G401 (cell line): ENCODE data around the gene CELSR1. TPM values are rescaled to one million over a fixed set of nuclear protein-coding genes. Genes with fewer than 3 reads are reported as not detected.

Experiments used
- DNase-seq: peaks from one replicate; pipeline ENCODE4 v3.0.0-alpha.2; 2015; ENCODE audit warnings: low spot score
- in situ Hi-C: cut with HindIII; loops from 2 replicates; pipeline ENCODE4 v1.10.0; 2016; ENCODE audit warnings: low sequenced_read_pairs, mixed read lengths
- total RNA-seq: library from RNA; depleted of rRNA; stranded (reverse); fragments of >200 nt; shearing (Covaris generic); gene quantifications from 2 replicates; pipeline ENCODE4 v1.2.3, GENCODE V29; 2014

The CELSR1 gene
- total RNA-seq, 1 experiment from 2014 or later, result 10.1 TPM

GRCh38 chr22:46454504-46455269 lies 82.7 kb downstream of the CELSR1 start:
- DNase-seq, result no peak
- in situ Hi-C loops, result no loop called here

- no peak for DNase-seq
- in situ Hi-C loops, result no loop called here
These were observed 83.5 kb downstream of the CELSR1 start for GRCh38 chr22:46453829-46454503.

GRCh38 chr22:46453006-46453828 lies 84.2 kb downstream of the CELSR1 start:
- DNase-seq, result no peak
- in situ Hi-C loops, result no loop called here

- in situ Hi-C loops, result no loop called here
- DNase-seq, result no peak
These were observed 85.0 kb downstream of the CELSR1 start for GRCh38 chr22:46452195-46453005.

GRCh38 chr22:46451741-46452140 lies 85.7 kb downstream of the CELSR1 start:
- in situ Hi-C loops, result no loop called here
- DNase-seq, result no peak

- no peak for DNase-seq
- in situ Hi-C loops, result no loop called here
These were observed 86.4 kb downstream of the CELSR1 start for GRCh38 chr22:46450931-46451561.

- in situ Hi-C loops, result no loop called here
- no peak for DNase-seq
These were observed 87.3 kb downstream of the CELSR1 start for GRCh38 chr22:46449974-46450745.

GRCh38 chr22:46449116-46449691 lies 88.2 kb downstream of the CELSR1 start:
- in situ Hi-C loops, result no loop called here
- DNase-seq, result no peak

GRCh38 chr22:46448333-46448732 lies 89.1 kb downstream of the CELSR1 start:
- in situ Hi-C loops, result no loop called here
- DNase-seq, result no peak

- DNase-seq, result no peak
- in situ Hi-C loops, result no loop called here
These were observed 89.5 kb downstream of the CELSR1 start for GRCh38 chr22:46447906-46448305.

GRCh38 chr22:46446799-46447198 lies 90.6 kb downstream of the CELSR1 start:
- in situ Hi-C loops, result no loop called here
- DNase-seq, result no peak

GRCh38 chr22:46445771-46446420 lies 91.5 kb downstream of the CELSR1 start:
- no peak for DNase-seq
- in situ Hi-C loops, result no loop called here

- DNase-seq, result no peak
- in situ Hi-C loops, result no loop called here
These were observed 93.0 kb downstream of the CELSR1 start for GRCh38 chr22:46444390-46444854.

GRCh38 chr22:46443850-46444389 lies 93.5 kb downstream of the CELSR1 start:
- in situ Hi-C loops, result no loop called here
- no peak for DNase-seq

- DNase-seq, result no peak
- in situ Hi-C loops, result no loop called here
These were observed 95.1 kb downstream of the CELSR1 start for GRCh38 chr22:46442217-46442853.
